ENCODE results near the gene RERE. TPM values are rescaled to one million over a fixed set of nuclear protein-coding genes. Genes with fewer than 3 reads are reported as not detected.
A peak's percentile ranks its signal among the peaks of the same experiment; 100 is the strongest.

RERE gene
- total RNA-seq, 1 experiment from 2014 or later, result 73.4 TPM

GRCh38 chr1:8862528-8862927, 45.1 kb upstream of the RERE start:
- Histone ChIP-seq H3K9me3 (ENCODE audit: insufficient read depth, low read depth) (no peaks in the 10 kb centered on the region), H3K27ac (no peak overlapping the region), H3K36me3 (ENCODE audit: low read depth) (peaks cover 36% of the 10 kb centered on the region), H3K4me2 (no peak overlapping the region), H3K79me2 (ENCODE audit: low read depth) (0 out of 2 replicates have a peak, but pooled peaks cover 4% of the 10 kb centered on the region), H2AFZ (no peak overlapping the region), H3K9me2 (ENCODE audit: insufficient read depth) (no peaks in the 10 kb centered on the region), H3K4me1 (replicated peaks; ENCODE audit: insufficient read depth) (0 out of 2 replicates have a peak, but pooled peaks cover 5% of the 10 kb centered on the region), H3F3A (ENCODE audit: insufficient read depth, low read depth) (peaks cover 98% of the 10 kb centered on the region), H3K27me3 (ENCODE audit: insufficient read depth, low read depth) (no peaks in the 10 kb centered on the region), H4K20me1 (ENCODE audit: insufficient read depth) (peaks cover 78% of the 10 kb centered on the region), H3K4me3 (no peak overlapping the region)
- ChIA-PET CTCF (interaction anchor here (0.7 to 1.0 kb wide), 2 partner anchors 142 to 372 kb away, joined by 3 to 4 read pairs; no protein-coding TSS in a partner anchor), POLR2A (ENCODE audit: unreplicated experiment) (no interaction called here)
- TF ChIP-seq EZH2 (IDR thresholded peaks at IDR 0.05; ENCODE audit: low read depth), result no peak
- TF ChIP-seq CTCF (conservative IDR thresholded peaks at IDR 0.05), result peak; percentile 63
- no TSS peak for BruUV-seq (replicated peaks)
- DNase-seq, result no peak
- intact Hi-C loops (cut with micrococcal nuclease; ENCODE audit: unreplicated experiment), result no loop called here

DNA sequence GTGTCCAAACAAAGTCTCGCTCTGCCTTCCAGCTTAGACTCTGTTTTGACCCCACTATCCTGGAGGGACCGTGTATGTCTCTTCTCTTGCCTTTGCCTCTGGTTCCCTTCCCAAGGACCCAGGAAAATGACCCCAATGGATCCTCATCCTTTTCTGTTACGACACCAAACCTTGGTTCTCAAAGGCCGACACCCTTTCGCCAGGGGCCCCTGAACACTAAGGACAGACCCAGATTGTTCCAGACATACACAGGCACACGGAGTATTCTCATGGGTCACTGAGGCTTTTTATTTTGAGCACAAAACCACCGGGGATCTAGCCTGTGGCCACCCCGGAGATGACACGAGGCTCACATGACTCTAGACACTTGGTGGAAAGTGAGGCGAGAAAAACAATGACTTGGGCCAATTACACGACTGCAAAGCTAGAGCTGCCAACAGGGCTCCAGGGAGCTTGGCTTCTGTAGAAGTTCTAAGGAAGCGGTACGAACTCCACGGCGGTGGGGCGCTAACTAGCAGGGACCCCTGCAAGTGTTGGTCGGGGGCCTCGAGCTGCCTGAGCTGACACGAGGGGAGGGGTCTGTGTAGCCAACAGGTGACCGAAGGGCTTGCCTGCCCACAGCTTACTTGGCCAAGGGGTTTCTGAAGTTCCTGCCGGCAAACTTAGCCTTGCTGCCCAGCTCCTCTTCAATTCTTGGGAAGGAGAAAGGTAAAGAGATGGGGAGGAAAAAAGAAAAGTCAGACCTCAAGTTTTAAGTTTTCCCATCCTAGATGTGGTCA, 43.5 kb upstream of the RERE start:
- H3K4me1 ChIP-seq (replicated peaks; ENCODE audit: insufficient read depth), result 0 out of 2 replicates have a peak, but pooled peaks cover 5% of the 10 kb centered on the region
- peaks cover 66% of the 10 kb centered on the region for H4K20me1 ChIP-seq (ENCODE audit: insufficient read depth)
- H3K79me2 ChIP-seq (ENCODE audit: low read depth), result 0 out of 2 replicates have a peak, but pooled peaks cover 4% of the 10 kb centered on the region
- intact Hi-C loops (cut with micrococcal nuclease; ENCODE audit: unreplicated experiment), result no loop called here
- no peak overlapping the region for H3K27ac ChIP-seq
- H3K4me2 ChIP-seq, result no peak overlapping the region
- H3F3A ChIP-seq (ENCODE audit: insufficient read depth, low read depth), result peaks cover 91% of the 10 kb centered on the region
- no peak for DNase-seq
- ChIA-PET POLR2A (ENCODE audit: unreplicated experiment) (interaction anchor here (0.6 kb wide), 1 partner anchor 518 kb away, joined by 3 read pairs; no protein-coding TSS in a partner anchor), CTCF (interaction anchor here (0.6 kb wide), 1 partner anchor 19 kb away, joined by 8 read pairs; no protein-coding TSS in a partner anchor)
- TF ChIP-seq CTCF (conservative IDR thresholded peaks at IDR 0.05) (no peak), EZH2 (IDR thresholded peaks at IDR 0.05; ENCODE audit: low read depth) (no peak)
- H3K36me3 ChIP-seq (ENCODE audit: low read depth), result peaks cover 23% of the 10 kb centered on the region
- H2AFZ ChIP-seq, result no peak overlapping the region
- no peaks in the 10 kb centered on the region for H3K27me3 ChIP-seq (ENCODE audit: insufficient read depth, low read depth)
- no peak overlapping the region for H3K4me3 ChIP-seq
- no peaks in the 10 kb centered on the region for H3K9me2 ChIP-seq (ENCODE audit: insufficient read depth)
- no peaks in the 10 kb centered on the region for H3K9me3 ChIP-seq (ENCODE audit: insufficient read depth, low read depth)
- BruUV-seq (replicated peaks), result TSS peak; percentile 7

DNA sequence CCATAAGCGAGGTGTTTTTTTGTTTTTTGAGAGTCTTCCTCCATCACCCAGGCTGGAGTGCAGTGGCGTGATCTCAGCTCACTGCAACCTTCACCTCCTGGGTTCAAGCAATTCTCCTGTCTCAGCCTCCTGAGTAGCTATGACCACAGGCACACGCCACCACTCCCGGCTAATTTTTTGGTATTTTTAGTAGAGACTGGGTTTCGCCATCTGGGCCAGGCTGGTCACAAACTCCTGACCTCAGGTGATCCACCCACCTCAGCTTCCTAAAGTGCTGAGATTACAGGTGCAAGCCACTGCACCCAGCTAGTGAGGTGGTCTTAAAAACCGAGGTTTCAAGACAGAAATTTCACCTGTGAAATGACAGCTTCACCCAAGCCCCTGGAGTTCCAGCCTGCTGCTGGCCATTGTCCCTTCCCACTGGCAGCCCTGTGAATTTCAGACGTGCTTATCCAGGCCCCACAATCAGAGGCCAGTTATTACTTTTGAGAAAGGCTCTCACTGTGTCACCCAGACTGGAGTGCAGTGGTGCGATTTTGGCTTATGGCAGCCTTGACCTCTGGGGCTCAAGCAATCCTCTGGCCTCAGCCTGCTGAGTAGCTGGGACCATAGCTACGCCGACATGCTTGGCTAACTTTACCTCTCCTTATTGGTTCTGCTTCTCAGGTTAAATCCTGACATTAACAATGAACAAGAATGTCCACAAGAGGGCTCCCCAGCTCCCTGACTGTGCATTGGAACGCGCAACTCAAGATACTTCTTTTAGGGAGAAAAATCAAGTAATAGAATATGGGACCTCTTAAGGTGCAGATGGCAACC, 41.7 kb upstream of the RERE start:
- Histone ChIP-seq H3K27ac (0 out of 2 replicates have a peak overlapping the region, but pooled peaks have one; percentile 2), H3K4me1 (replicated peaks; ENCODE audit: insufficient read depth) (0 out of 2 replicates have a peak, but pooled peaks cover 5% of the 10 kb centered on the region), H3K36me3 (ENCODE audit: low read depth) (peaks cover 15% of the 10 kb centered on the region; the same call in 1 of the 2 replicates), H3K9me2 (ENCODE audit: insufficient read depth) (no peaks in the 10 kb centered on the region), H4K20me1 (ENCODE audit: insufficient read depth) (peaks cover 53% of the 10 kb centered on the region), H3K27me3 (ENCODE audit: insufficient read depth, low read depth) (no peaks in the 10 kb centered on the region), H3K4me3 (no peak overlapping the region), H3K9me3 (ENCODE audit: insufficient read depth, low read depth) (no peaks in the 10 kb centered on the region), H3K4me2 (no peak overlapping the region), H3F3A (ENCODE audit: insufficient read depth, low read depth) (peaks cover 80% of the 10 kb centered on the region), H3K79me2 (ENCODE audit: low read depth) (no peaks in the 10 kb centered on the region), H2AFZ (no peak overlapping the region)
- POLR2A ChIA-PET (ENCODE audit: unreplicated experiment), result interaction anchor here (0.6 to 0.7 kb wide), 3 partner anchors 10 to 298 kb away, joined by 3 to 6 read pairs (median 3); no protein-coding TSS in a partner anchor
- BruUV-seq (replicated peaks), result no TSS peak
- CTCF ChIA-PET, result interaction anchor here (1.2 to 1.6 kb wide), 2 partner anchors 21 to 146 kb away, joined by 3 to 4 read pairs; no protein-coding TSS in a partner anchor
- TF ChIP-seq CTCF (conservative IDR thresholded peaks at IDR 0.05) (peak; percentile 69), EZH2 (IDR thresholded peaks at IDR 0.05; ENCODE audit: low read depth) (no peak)
- intact Hi-C loops (cut with micrococcal nuclease; ENCODE audit: unreplicated experiment), result loop anchor here (1.0 to 10.0 kb wide), 6 partner anchors 14 to 1194 kb away; no protein-coding TSS in a partner anchor
- peak; percentile 31 to 48 for DNase-seq

All from PC-9 (cell line).